ENCODE measurements around the gene ESYT2. TPM values are rescaled to one million over a fixed set of nuclear protein-coding genes. Genes with fewer than 3 reads are reported as not detected.

Gene ESYT2
- total RNA-seq, 1 donor from 2014 or later: 53.1 TPM

GRCh38 chr7:158830211-158830723 lies 958 bp upstream of the ESYT2 start:
- no peak for TF ChIP-seq CTCF (IDR thresholded peaks at IDR 0.05; ENCODE audit: insufficient read depth, low read length, poor library complexity, severe bottlenecking)
- no peak for DNase-seq (ENCODE audit: low read depth)
- Histone ChIP-seq H3K27me3 (ENCODE audit: control insufficient read depth, insufficient read depth, low read length) (no peaks in the 10 kb centered on the region), H3K36me3 (ENCODE audit: control insufficient read depth, insufficient read depth, low read length) (no peaks in the 10 kb centered on the region), H3K4me3 (ENCODE audit: low read depth, low read length) (peak overlapping the region; percentile 98)

GRCh38 chr7:158829021-158829341 lies 328 bp downstream of the ESYT2 start:
- peak overlapping the region; percentile 98 for H3K4me3 ChIP-seq (ENCODE audit: low read depth, low read length)

GRCh38 chr7:158828133-158829020 lies 932 bp downstream of the ESYT2 start:
- H3K27me3 ChIP-seq (ENCODE audit: control insufficient read depth, insufficient read depth, low read length): no peaks in the 10 kb centered on the region
- TF ChIP-seq CTCF (IDR thresholded peaks at IDR 0.05; ENCODE audit: insufficient read depth, low read length, poor library complexity, severe bottlenecking): no peak
- DNase-seq (ENCODE audit: low read depth): no peak
- H3K36me3 ChIP-seq (ENCODE audit: control insufficient read depth, insufficient read depth, low read length): no peaks in the 10 kb centered on the region
- peak overlapping the region; percentile 98 for H3K4me3 ChIP-seq (ENCODE audit: low read depth, low read length)

More at GRCh38 chr7:158829021-158829341, 328 bp downstream of the ESYT2 start:
- no peak for TF ChIP-seq CTCF (IDR thresholded peaks at IDR 0.05; ENCODE audit: insufficient read depth, low read length, poor library complexity, severe bottlenecking)
- Histone ChIP-seq H3K27me3 (ENCODE audit: control insufficient read depth, insufficient read depth, low read length) (no peaks in the 10 kb centered on the region), H3K36me3 (ENCODE audit: control insufficient read depth, insufficient read depth, low read length) (no peaks in the 10 kb centered on the region)
- no peak for DNase-seq (ENCODE audit: low read depth)

- no peaks in the 10 kb centered on the region for H3K27me3 ChIP-seq (ENCODE audit: control insufficient read depth, insufficient read depth, low read length)
- no peaks in the 10 kb centered on the region for H3K36me3 ChIP-seq (ENCODE audit: control insufficient read depth, insufficient read depth, low read length)
- no peak for DNase-seq (ENCODE audit: low read depth)
- H3K4me3 ChIP-seq (ENCODE audit: low read depth, low read length): peak overlapping the region; percentile 98
- no peak for TF ChIP-seq CTCF (IDR thresholded peaks at IDR 0.05; ENCODE audit: insufficient read depth, low read length, poor library complexity, severe bottlenecking)
These were observed 1.7 kb downstream of the ESYT2 start for GRCh38 chr7:158827411-158828132.

- no peaks in the 10 kb centered on the region for H3K36me3 ChIP-seq (ENCODE audit: control insufficient read depth, insufficient read depth, low read length)
- H3K27me3 ChIP-seq (ENCODE audit: control insufficient read depth, insufficient read depth, low read length): no peaks in the 10 kb centered on the region
- DNase-seq (ENCODE audit: low read depth): no peak
- no peak for TF ChIP-seq CTCF (IDR thresholded peaks at IDR 0.05; ENCODE audit: insufficient read depth, low read length, poor library complexity, severe bottlenecking)
- H3K4me3 ChIP-seq (ENCODE audit: low read depth, low read length): no peak overlapping the region
These were observed 3.5 kb downstream of the ESYT2 start for GRCh38 chr7:158825628-158826289.
